Loucy (cell line): ENCODE results near the gene ARID1B.

Experiments
- H2AFZ ChIP-seq: fragments of 200-600 bp; sonication (generic); 2 replicates; pipeline ENCODE4 v1.6.0; 2016; ENCODE audit warnings: antibody characterized with exemption, mild to moderate bottlenecking, low read length, moderate library complexity
- H3F3A ChIP-seq: fragments of 200-600 bp; 2 replicates; pipeline ENCODE4 v1.6.0; 2016; ENCODE audit warnings: antibody characterized with exemption, low read depth, mild to moderate bottlenecking
- H3K27me3 ChIP-seq: fragments of 200-600 bp; sonication (generic); 2 replicates; pipeline ENCODE4 v1.6.1; 2014; ENCODE audit warnings: low read length, mild to moderate bottlenecking; ENCODE audit not compliant: insufficient read depth, poor library complexity, severe bottlenecking
- H3K36me3 ChIP-seq: fragments of 200-600 bp; sonication (generic); 2 replicates; pipeline ENCODE4 v1.6.1; 2016; ENCODE audit warnings: low read length; ENCODE audit not compliant: insufficient read depth
- H3K4me1 ChIP-seq: fragments of 200-600 bp; sonication (generic); 2 replicates; pipeline ENCODE4 v1.5.1; 2014; ENCODE audit warnings: low read length, mild to moderate bottlenecking; ENCODE audit not compliant: insufficient read depth, poor library complexity, severe bottlenecking
- H3K4me2 ChIP-seq: fragments of 200-600 bp; sonication (generic); 2 replicates; pipeline ENCODE4 v1.6.0; 2014; ENCODE audit warnings: antibody characterized with exemption, low read length, low read depth, mild to moderate bottlenecking; ENCODE audit not compliant: poor library complexity, severe bottlenecking
- H3K4me3 ChIP-seq: fragments of 200-600 bp; sonication (generic); 2 replicates; pipeline ENCODE4 v1.5.1; 2014; ENCODE audit warnings: low read length, mild to moderate bottlenecking, mixed read lengths; ENCODE audit not compliant: poor library complexity, severe bottlenecking
- H3K79me2 ChIP-seq: fragments of 200-600 bp; sonication (generic); 2 replicates; pipeline ENCODE4 v1.6.1; 2014; ENCODE audit warnings: low read length; ENCODE audit not compliant: insufficient read depth
- H3K9ac ChIP-seq: fragments of 200-600 bp; sonication (generic); 2 replicates; pipeline ENCODE4 v1.6.0; 2014; ENCODE audit warnings: mild to moderate bottlenecking, low read depth, low read length, moderate library complexity; ENCODE audit not compliant: poor library complexity, severe bottlenecking
- H3K9me2 ChIP-seq: fragments of 200-600 bp; sonication (generic); replicated peaks from 2 replicates; pipeline ENCODE4 v1.6.1; 2016; ENCODE audit warnings: low read depth, low read length, mixed read lengths
- H3K9me3 ChIP-seq: fragments of 200-600 bp; sonication (generic); 2 replicates; pipeline ENCODE4 v1.6.1; 2014; ENCODE audit warnings: mild to moderate bottlenecking, antibody characterized with exemption, low read length, low read depth; ENCODE audit not compliant: insufficient read depth
- H4K20me1 ChIP-seq: fragments of 200-600 bp; sonication (generic); 2 replicates; pipeline ENCODE4 v1.6.0; 2014; ENCODE audit warnings: antibody characterized with exemption, low read length, mild to moderate bottlenecking; ENCODE audit not compliant: insufficient read depth, poor library complexity, severe bottlenecking
- CTCF ChIP-seq: fragments of 200-600 bp; sonication (generic); conservative IDR thresholded peaks from 2 replicates; pipeline ENCODE4 v1.5.1; 2014; ENCODE audit warnings: mild to moderate bottlenecking, antibody characterized with exemption, low read length
- EZH2phosphoT487 ChIP-seq: fragments of 200-600 bp; IDR thresholded peaks from 2 replicates; pipeline ENCODE4 v1.6.1; 2018; ENCODE audit warnings: antibody characterized with exemption, mild to moderate bottlenecking, moderate library complexity, borderline replicate concordance

The ARID1B gene

GRCh38 chr6:157090736-157091135, 313.6 kb downstream of the ARID1B start:
- Histone ChIP-seq H3K9me2 (no peaks in the 10 kb centered on the region), H3K27me3 (no peaks in the 10 kb centered on the region), H3F3A (no peaks in the 10 kb centered on the region), H4K20me1 (peaks cover 3% of the 10 kb centered on the region), H3K9ac (no peak overlapping the region), H3K36me3 (peaks cover 40% of the 10 kb centered on the region; the same call in 1 of the 2 replicates), H3K4me2 (no peak overlapping the region), H3K4me1 (peaks cover 41% of the 10 kb centered on the region), H3K79me2 (peaks cover 25% of the 10 kb centered on the region; the same call in 1 of the 2 replicates), H3K4me3 (no peak overlapping the region), H2AFZ (no peak overlapping the region), H3K9me3 (no peaks in the 10 kb centered on the region)
- TF ChIP-seq CTCF (no peak), EZH2phosphoT487 (no peak)

GRCh38 chr6:157091243-157091642, 314.1 kb downstream of the ARID1B start:
- TF ChIP-seq EZH2phosphoT487 = no peak
- H3K27me3 ChIP-seq = no peaks in the 10 kb centered on the region
- no peak overlapping the region for H3K4me3 ChIP-seq
- no peak overlapping the region for H3K9ac ChIP-seq
- H4K20me1 ChIP-seq = peaks cover 3% of the 10 kb centered on the region
- H3K79me2 ChIP-seq = peaks cover 25% of the 10 kb centered on the region; the same call in 1 of the 2 replicates
- peaks cover 37% of the 10 kb centered on the region; the same call in 1 of the 2 replicates for H3K36me3 ChIP-seq
- no peaks in the 10 kb centered on the region for H3K9me3 ChIP-seq
- H3K4me2 ChIP-seq = no peak overlapping the region
- peaks cover 36% of the 10 kb centered on the region for H3K4me1 ChIP-seq
- no peaks in the 10 kb centered on the region for H3F3A ChIP-seq
- H2AFZ ChIP-seq = no peak overlapping the region
- H3K9me2 ChIP-seq = no peaks in the 10 kb centered on the region

- Histone ChIP-seq H3K4me2 (no peak overlapping the region), H3F3A (no peaks in the 10 kb centered on the region), H4K20me1 (peaks cover 1% of the 10 kb centered on the region), H3K9me2 (no peaks in the 10 kb centered on the region), H3K4me3 (no peak overlapping the region), H3K36me3 (peaks cover 37% of the 10 kb centered on the region; the same call in 1 of the 2 replicates), H3K4me1 (peaks cover 29% of the 10 kb centered on the region), H3K9ac (no peak overlapping the region), H3K27me3 (no peaks in the 10 kb centered on the region), H2AFZ (no peak overlapping the region), H3K9me3 (no peaks in the 10 kb centered on the region), H3K79me2 (peaks cover 22% of the 10 kb centered on the region; the same call in 1 of the 2 replicates)
- no peak for TF ChIP-seq EZH2phosphoT487
- no peak for TF ChIP-seq CTCF
Observed at GRCh38 chr6:157091856-157092460, 314.8 kb downstream of the ARID1B start.

- no peak overlapping the region for H3K9ac ChIP-seq
- H3K9me2 ChIP-seq = no peaks in the 10 kb centered on the region
- no peaks in the 10 kb centered on the region for H3F3A ChIP-seq
- H3K4me2 ChIP-seq = no peak overlapping the region
- no peak for TF ChIP-seq CTCF
- TF ChIP-seq EZH2phosphoT487 = no peak
- peaks cover 43% of the 10 kb centered on the region; the same call in 1 of the 2 replicates for H3K36me3 ChIP-seq
- H3K4me3 ChIP-seq = no peak overlapping the region
- no peak overlapping the region for H2AFZ ChIP-seq
- H3K79me2 ChIP-seq = peaks cover 14% of the 10 kb centered on the region; the same call in 1 of the 2 replicates
- no peaks in the 10 kb centered on the region for H3K9me3 ChIP-seq
- H3K4me1 ChIP-seq = peaks cover 21% of the 10 kb centered on the region
- H4K20me1 ChIP-seq = no peaks in the 10 kb centered on the region
- no peaks in the 10 kb centered on the region for H3K27me3 ChIP-seq
Observed at GRCh38 chr6:157092736-157093135, 315.6 kb downstream of the ARID1B start.
